Calu3 (cell line): ENCODE results near the gene DEPDC5. TPM values are rescaled to one million over a fixed set of nuclear protein-coding genes. Genes with fewer than 3 reads are reported as not detected.

ENCODE experiments used
- BruUV-seq: library from RNA; stranded (reverse); fragments of 400-500 nt; replicated peaks from 2 replicates; lab custom pipeline; 2021; lab: Mats Ljungman, UMichigan
- CTCF ChIA-PET: fragments of 300-600 bp; sonication (Branson Sonifier 250); formaldehyde crosslinking; loops from one replicate; lab custom pipeline; 2022; ENCODE audit warnings: antibody characterized with exemption; lab: Charles Lee
- DNase-seq: peaks from one replicate; pipeline ENCODE4 v3.0.0; 2022
- H3K27ac Mint-ChIP-seq: one replicate; pipeline ENCODE4 v1.8.0; 2022; ENCODE audit warnings: mixed read lengths; ENCODE audit not compliant: unreplicated experiment
- H3K27me3 Mint-ChIP-seq: one replicate; pipeline ENCODE4 v1.8.0; 2022; ENCODE audit warnings: mixed read lengths; ENCODE audit not compliant: unreplicated experiment
- H3K36me3 Mint-ChIP-seq: one replicate; pipeline ENCODE4 v1.8.0; 2022; ENCODE audit warnings: mild to moderate bottlenecking, moderate library complexity, mixed read lengths; ENCODE audit not compliant: insufficient read depth, unreplicated experiment
- H3K4me1 Mint-ChIP-seq: one replicate; pipeline ENCODE4 v1.8.0; 2022; ENCODE audit warnings: mild to moderate bottlenecking, low read depth, mixed read lengths; ENCODE audit not compliant: unreplicated experiment
- H3K4me3 Mint-ChIP-seq: one replicate; pipeline ENCODE4 v1.8.0; 2022; ENCODE audit warnings: mild to moderate bottlenecking, low read depth, moderate library complexity, mixed read lengths; ENCODE audit not compliant: unreplicated experiment
- H3K9me3 Mint-ChIP-seq: one replicate; pipeline ENCODE4 v1.8.0; 2022; ENCODE audit warnings: low read depth, mixed read lengths; ENCODE audit not compliant: unreplicated experiment
- intact Hi-C: fragments of 100-400 bp; cut with micrococcal nuclease; formaldehyde crosslinking; loops from one replicate; pipeline ENCODE4 v1.10.0; 2022; ENCODE audit not compliant: unreplicated experiment
- total RNA-seq: library from RNA; stranded (reverse); gene quantifications from 2 replicates; pipeline ENCODE4 v1.2.3, GENCODE V29; 2022
- TF ChIP-seq, protein P1 (sequence below): fragments of 200-600 bp; IDR thresholded peaks from one replicate; pipeline ENCODE4 v1.8.0; 2022; ENCODE audit warnings: antibody characterized with exemption; ENCODE audit not compliant: unreplicated experiment

The DEPDC5 gene
- total RNA-seq, 1 experiment from 2014 or later, result 33.1 TPM

DNA sequence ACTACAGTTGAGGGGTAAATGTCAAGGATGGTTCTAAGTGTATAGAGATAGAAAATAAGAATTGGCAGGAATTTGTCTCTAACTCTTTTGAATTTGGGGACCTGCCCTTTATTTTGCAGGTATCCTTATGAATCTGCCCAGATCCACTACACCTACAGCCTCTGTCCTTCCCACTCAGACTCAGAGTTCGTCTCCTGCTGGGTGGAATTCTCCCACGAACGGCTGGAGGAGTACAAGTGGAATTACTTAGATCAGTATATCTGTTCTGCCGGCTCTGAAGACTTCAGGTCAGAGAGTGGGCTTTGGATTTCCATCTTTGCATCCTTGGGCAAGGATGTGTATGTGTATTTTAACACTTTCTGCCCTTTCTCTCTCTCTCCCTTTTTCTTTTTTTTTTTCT is 89.7 kb downstream of the DEPDC5 start:
- peaks cover 21% of the 10 kb centered on the region for H3K36me3 Mint-ChIP-seq

DNA sequence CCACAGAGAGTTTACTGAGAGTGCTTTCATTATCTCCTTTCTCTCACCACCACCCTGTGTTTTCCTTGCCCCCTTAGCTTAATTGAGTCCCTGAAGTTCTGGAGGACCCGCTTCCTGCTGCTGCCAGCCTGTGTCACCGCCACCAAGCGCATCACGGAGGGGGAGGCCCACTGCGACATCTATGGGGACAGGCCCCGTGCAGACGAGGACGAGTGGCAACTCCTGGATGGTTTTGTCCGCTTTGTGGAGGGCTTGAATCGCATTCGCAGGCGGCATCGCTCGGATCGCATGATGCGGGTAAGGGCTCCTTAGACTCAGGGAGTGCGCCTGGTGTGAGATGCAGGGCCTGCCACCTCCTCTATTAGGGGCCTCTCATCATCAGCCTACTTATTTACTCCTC is 91.1 kb downstream of the DEPDC5 start:
- no TSS peak for BruUV-seq
- CTCF ChIA-PET, result no interaction called here
- intact Hi-C loops, result no loop called here
- Mint-ChIP-seq H3K4me1 (no peaks in the 10 kb centered on the region), H3K4me3 (no peak overlapping the region), H3K27ac (no peak overlapping the region), H3K27me3 (no peaks in the 10 kb centered on the region), H3K36me3 (peaks cover 21% of the 10 kb centered on the region), H3K9me3 (no peaks in the 10 kb centered on the region)
- DNase-seq, result no peak
- TF ChIP-seq, protein P1, sequence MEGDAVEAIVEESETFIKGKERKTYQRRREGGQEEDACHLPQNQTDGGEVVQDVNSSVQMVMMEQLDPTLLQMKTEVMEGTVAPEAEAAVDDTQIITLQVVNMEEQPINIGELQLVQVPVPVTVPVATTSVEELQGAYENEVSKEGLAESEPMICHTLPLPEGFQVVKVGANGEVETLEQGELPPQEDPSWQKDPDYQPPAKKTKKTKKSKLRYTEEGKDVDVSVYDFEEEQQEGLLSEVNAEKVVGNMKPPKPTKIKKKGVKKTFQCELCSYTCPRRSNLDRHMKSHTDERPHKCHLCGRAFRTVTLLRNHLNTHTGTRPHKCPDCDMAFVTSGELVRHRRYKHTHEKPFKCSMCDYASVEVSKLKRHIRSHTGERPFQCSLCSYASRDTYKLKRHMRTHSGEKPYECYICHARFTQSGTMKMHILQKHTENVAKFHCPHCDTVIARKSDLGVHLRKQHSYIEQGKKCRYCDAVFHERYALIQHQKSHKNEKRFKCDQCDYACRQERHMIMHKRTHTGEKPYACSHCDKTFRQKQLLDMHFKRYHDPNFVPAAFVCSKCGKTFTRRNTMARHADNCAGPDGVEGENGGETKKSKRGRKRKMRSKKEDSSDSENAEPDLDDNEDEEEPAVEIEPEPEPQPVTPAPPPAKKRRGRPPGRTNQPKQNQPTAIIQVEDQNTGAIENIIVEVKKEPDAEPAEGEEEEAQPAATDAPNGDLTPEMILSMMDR, result no peak

More for the DNA sequence above, 89.7 kb downstream of the DEPDC5 start:
- Mint-ChIP-seq H3K9me3 (no peaks in the 10 kb centered on the region), H3K4me3 (no peak overlapping the region), H3K4me1 (no peaks in the 10 kb centered on the region), H3K27ac (no peak overlapping the region), H3K27me3 (no peaks in the 10 kb centered on the region)
- no peak for DNase-seq
- intact Hi-C loops, result no loop called here
- no TSS peak for BruUV-seq
- TF ChIP-seq, protein P1, result no peak
- CTCF ChIA-PET, result interaction anchor here (1.0 kb wide), 1 partner anchor 14 kb away, joined by 5 read pairs; no protein-coding TSS in a partner anchor

DNA sequence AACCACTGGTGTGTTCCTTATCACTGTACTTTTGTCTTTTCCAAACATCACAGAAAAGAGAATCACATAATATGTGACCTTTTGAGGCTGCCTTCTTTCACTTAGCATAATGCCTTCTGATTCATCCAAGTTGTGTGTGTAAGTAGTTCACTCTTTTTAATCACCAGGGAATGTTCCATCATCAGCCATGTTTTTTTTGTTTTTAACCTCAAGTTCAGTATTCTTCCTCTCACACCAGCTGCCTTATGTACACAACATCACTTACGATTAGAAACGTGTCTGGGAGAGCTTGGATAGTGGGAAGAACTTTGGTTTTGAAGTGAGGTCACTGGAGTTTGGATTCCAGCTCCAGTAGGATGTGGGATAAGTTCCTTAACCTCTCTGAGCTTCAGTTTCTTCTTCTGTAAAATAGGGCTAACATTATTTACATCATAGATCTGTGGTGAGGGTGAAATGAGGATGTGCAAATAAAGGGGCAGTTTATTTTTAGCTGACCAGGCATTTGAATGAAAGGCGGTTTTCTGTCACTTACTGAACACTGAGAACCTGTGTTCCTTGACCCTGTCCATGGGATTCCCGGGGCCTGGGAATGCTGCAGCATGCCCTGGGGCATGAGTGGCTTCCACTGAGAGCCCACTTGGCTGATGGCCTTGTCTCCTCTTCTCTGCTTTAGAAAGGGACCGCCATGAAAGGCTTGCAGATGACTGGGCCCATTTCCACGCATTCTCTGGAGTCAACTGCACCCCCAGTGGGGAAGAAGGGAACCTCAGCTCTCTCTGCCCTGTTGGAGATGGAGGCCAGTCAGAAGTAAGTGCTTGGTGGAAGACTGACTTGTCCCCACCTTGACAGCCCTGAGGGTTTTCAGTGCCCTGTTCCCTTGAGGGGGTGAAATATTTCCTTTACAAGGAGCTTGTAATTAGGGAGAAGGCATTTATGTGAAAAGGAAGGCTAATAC is 92.6 kb downstream of the DEPDC5 start:
- H3K27ac Mint-ChIP-seq, result no peak overlapping the region
- CTCF ChIA-PET, result interaction anchor here (0.6 kb wide), 1 partner anchor 8 kb away, joined by 3 read pairs; no protein-coding TSS in a partner anchor
- no peak overlapping the region for H3K4me3 Mint-ChIP-seq
- peak; percentile 13 for DNase-seq
- peaks cover 22% of the 10 kb centered on the region for H3K36me3 Mint-ChIP-seq
- H3K9me3 Mint-ChIP-seq, result no peaks in the 10 kb centered on the region
- TF ChIP-seq, protein P1, result no peak
- no peaks in the 10 kb centered on the region for H3K27me3 Mint-ChIP-seq
- no peaks in the 10 kb centered on the region for H3K4me1 Mint-ChIP-seq
- BruUV-seq, result no TSS peak
- intact Hi-C loops, result no loop called here

DNA sequence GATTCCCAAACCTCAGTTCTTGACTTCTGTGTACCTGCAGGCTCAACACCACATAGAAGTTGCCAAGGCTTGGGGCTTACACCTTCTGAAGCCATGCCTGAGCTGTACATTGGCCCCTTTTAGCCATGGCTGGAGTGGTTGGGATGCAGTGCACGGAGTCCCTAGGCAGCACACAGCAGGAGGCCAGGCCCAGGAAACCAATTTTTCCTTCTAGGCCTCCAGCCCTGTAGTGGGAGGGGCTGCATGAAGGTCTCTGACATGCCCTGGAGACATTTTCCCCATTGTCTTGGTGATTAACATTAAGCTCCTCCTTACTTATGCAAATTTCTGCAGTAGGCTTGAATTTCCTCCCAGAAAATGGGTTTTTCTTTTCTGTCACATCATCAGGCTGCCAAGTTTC is 94.6 kb downstream of the DEPDC5 start:
- TF ChIP-seq, protein P1, result no peak
- DNase-seq, result no peak
- no peaks in the 10 kb centered on the region for H3K4me1 Mint-ChIP-seq
- no peaks in the 10 kb centered on the region for H3K9me3 Mint-ChIP-seq
- no TSS peak for BruUV-seq
- intact Hi-C loops, result no loop called here
- no peaks in the 10 kb centered on the region for H3K27me3 Mint-ChIP-seq
- CTCF ChIA-PET, result no interaction called here
- H3K4me3 Mint-ChIP-seq, result no peak overlapping the region
- no peak overlapping the region for H3K27ac Mint-ChIP-seq
- H3K36me3 Mint-ChIP-seq, result peaks cover 22% of the 10 kb centered on the region
